GM21786 (cell line): ENCODE data around the gene MFF.

ENCODE experiments used
- ATAC-seq: cut with Tn5 transposase; IDR thresholded peaks from one replicate; pipeline ENCODE4 v1.9.1; 2021; ENCODE audit not compliant: unreplicated experiment

The MFF gene

DNA sequence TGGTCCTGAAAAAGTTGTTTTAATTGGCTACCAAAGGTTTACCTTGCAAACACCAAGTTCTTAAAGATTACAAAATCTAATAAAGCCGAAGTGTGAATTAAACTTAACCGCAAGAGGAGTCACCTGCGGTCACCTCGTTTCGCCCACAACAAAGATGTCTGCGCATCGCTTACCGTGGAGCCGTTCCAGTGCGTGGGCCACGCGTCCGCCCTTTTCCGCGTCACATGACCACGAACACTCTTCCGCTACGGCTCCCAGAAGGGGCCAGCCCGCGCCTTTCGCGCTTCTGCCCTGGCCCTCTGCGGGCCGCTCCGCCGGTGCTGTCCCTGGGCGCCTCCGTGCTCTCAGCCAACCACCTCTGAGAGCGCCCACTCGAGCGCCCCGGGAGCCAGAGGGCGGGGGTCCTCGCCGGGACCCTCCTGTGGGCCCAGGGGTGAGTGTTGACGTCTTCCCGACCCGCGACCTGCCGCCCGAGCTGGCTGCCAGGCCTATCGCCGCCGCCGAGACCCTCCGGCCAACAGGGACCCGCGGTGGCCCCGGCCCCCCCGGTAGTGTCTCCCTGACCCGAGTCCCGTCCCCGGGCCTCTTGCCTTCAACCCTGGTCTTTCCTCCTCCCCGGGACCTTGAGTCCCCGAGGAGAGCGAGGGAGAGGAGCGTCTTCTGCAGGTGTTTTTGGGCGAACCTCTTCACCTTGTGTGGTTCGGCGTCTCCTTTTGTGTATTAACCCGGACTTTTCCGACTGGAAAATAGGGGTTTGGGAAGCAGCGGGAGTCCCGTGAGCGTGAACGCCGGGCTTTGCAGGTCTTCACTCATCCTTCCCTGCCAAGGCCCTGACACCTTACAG, at the start of gene MFF:
Gene MFF, plus strand, starts transcription at position 257 of the 844 bp plus-strand sequence. CDS start 5,415 bp downstream, outside the sequence.
- ATAC-seq, result peak; percentile 97

- ATAC-seq, result no peak
Measured at GRCh38 chr2:227280895-227281294, 44.2 kb upstream of the MFF start.

GRCh38 chr2:227285741-227286236, 39.3 kb upstream of the MFF start:
- no peak for ATAC-seq

- ATAC-seq, result no peak
Measured at GRCh38 chr2:227287771-227288170, 37.3 kb upstream of the MFF start.

- no peak for ATAC-seq
Measured at GRCh38 chr2:227292314-227292713, 32.7 kb upstream of the MFF start.

GRCh38 chr2:227293531-227293930, 31.5 kb upstream of the MFF start:
- ATAC-seq, result no peak

- no peak for ATAC-seq
Measured at GRCh38 chr2:227295806-227296205, 29.2 kb upstream of the MFF start.

DNA sequence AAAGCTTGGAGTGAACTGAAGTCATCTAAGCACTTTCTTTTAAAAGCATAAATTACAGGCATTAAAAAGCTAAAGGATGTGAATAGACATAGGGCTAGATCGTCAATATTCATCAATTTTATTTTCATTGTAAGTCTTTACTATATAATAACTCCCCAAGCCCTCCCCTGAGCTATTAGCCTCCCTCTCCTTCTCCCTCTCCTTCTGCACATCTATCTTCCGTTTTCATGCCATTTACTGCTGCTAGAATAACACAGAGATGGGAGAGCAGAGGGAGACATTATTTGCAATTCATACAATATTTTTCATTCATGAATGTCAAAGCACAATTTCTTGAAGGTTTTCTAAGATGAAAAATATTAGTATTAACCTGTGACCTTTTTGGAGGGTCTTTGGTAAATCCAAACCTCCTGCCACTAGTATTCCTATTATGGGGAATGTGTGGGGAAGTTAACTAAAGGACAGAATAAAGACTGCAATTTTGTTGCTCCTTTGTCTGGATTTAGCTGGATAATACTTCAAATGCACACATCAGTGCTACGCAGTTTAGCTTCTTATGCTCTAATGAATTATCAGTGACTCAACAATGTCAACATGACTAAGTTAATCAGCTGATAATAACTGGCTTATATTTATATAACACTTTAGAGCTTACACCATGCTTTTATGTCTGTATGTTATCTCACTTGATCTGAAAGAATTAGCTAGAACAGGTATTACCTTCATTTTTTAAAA, 28.2 kb upstream of the MFF start:
- ATAC-seq, result no peak

DNA sequence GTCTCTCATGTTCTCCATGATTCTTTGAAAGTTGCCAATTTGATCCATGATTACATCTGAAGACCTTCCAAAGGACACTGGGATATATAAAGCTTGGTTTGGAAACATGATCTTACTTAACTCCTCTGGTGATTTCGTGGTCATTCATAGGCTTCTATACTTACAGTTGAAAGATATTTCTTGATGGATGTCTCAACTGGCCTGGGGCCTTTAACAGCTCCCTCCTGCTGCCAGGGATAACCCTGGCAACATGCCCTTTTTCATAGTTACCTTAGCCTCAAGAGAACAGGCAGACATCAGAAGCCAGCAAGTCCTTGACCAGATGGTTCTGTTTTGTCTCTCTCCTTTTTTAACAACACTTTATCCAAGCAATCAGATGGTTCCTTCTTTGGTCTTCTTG, 23.5 kb upstream of the MFF start:
- ATAC-seq, result no peak

GRCh38 chr2:227308784-227309183, 16.3 kb upstream of the MFF start:
- peak; percentile 77 for ATAC-seq

DNA sequence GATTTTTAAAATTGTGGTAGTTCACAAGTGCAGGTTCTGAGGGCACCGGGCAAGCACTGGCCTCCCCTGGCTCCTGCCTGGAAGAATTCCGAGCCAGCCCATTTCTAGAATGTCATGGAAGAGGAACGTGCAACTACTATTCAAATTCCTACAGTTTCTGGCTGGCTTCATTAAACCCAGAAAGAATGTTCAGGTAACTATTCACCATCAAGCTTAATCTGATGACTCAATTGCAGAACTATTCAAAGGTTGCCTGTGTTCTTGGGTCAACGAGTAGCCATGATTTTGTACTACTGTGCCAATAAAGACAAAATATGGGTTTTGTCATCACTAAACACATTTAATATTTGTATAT, 14.3 kb upstream of the MFF start:
- ATAC-seq, result no peak

DNA sequence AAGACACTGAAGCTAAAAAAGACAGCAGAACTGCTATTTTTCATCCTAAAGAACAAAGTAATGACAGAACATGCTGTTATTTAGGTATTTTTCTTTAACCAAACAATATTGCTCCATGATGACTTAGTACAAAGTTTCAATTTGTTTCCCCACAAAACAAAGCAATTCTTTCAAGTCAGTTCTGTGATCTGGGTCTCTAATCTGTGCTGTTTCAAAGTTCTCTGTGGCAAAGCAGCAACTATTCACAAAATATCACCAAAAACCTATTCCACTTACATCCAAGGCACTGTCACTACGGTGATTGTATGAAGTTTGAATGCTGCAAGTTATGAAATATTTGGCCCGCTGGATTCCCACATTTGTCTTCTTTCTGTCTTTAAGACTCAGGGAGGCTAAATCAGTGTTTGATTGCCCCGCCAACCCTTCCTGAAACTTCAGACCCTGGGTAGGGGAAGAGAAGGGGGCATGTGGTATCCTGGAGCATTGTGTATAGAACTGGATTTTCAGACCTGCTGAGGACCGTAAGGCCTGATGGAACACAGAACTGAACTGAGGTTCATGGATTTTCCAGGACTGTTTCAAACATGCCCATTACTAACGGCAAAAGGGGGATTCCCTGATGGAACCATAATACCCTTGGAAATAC, 13.1 kb upstream of the MFF start:
- no peak for ATAC-seq

- no peak for ATAC-seq
Measured at GRCh38 chr2:227312579-227312978, 12.5 kb upstream of the MFF start.

- no peak for ATAC-seq
Measured at GRCh38 chr2:227313310-227313709, 11.7 kb upstream of the MFF start.

DNA sequence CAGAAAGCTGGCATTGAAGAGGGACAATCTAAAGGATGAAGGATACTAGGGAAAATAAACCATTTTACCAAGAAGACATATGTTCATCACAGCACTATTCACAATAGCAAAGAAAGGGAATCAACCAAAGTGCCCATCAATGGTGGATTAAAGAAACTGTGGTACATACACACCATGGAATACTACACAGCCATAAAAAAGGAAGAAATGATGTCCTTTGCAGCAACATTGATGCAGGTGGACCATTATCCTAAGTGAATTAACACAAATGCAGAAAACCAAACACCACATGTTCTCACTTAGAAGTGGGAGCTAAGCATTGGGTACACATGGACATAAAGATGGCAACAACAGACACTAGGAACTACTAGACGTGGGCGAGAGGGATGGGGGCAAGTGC, 7.2 kb upstream of the MFF start:
- no peak for ATAC-seq

- no peak for ATAC-seq
Measured at GRCh38 chr2:227320305-227321094, 4.6 kb upstream of the MFF start.

DNA sequence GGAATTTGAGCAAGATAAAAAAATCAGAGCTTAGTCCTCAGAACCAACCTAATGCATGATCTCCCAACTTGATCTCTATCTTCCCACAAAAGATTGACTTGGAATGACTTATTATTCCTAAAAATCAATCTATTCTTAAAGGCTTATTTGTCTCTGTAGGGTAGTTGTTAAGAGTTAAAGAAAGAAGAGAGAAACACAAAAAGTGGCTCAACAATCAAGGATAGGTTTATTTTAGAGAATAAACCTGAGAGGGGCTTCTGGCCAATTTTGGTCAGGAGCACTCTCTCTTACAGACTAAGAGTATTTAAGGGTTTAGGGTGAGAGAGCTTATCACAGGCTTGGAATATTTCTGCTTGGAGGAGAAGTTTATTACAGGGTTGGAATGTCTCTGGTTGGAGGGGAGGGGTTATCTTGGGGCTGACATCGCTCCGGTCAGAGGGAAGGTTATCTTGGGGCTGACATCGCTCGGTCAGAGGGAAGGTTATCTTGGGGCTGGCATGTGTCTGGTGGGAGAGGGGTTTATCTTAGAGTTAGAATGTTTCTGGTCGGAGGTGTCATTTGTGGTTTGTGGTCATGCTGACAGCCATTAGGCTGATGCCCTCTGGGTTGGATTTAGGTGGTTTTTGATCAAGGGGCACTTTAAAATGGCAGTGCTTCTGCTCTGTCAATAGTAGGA, 2.4 kb upstream of the MFF start:
- no peak for ATAC-seq

DNA sequence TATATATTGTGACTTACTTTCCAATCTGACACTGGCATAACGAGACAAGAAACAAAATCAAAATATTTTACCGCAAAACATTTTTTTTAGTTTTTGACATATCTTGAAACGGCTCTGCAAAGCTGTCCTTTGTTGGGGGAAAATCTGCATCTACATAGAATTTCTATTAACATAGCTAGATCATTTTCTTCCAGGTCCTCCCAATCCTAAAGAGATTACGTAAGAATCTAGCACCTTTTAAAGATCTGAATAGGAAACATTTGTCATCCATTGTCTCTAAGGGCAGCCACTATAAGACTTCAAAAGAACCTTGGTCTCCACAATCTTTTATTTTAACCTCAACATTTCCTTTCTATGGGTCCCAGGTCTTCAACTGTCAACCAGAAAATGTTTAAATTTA, 1.2 kb upstream of the MFF start:
- no peak for ATAC-seq

- no peak for ATAC-seq
Measured at GRCh38 chr2:227324642-227324994, 433 bp upstream of the MFF start.

DNA sequence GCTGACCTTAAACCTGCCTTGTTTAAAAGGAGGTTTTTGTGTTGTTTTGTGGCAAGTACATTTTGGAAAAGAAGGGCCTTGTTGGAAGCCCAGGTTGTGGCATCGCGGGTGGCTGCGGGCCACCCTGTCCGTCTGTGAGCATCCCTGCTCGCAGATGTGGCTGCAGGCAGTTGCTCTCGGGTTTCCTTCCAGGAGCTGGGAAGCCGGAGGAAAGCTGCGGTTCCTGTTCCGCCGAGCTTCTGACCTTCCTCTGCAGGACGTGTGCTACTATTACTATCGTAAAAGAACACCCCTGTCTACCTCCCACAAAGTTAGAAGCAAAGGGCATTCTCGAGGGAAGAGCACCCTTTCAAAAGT, 766 bp downstream of the MFF start:
- ATAC-seq, result peak; percentile 3

DNA sequence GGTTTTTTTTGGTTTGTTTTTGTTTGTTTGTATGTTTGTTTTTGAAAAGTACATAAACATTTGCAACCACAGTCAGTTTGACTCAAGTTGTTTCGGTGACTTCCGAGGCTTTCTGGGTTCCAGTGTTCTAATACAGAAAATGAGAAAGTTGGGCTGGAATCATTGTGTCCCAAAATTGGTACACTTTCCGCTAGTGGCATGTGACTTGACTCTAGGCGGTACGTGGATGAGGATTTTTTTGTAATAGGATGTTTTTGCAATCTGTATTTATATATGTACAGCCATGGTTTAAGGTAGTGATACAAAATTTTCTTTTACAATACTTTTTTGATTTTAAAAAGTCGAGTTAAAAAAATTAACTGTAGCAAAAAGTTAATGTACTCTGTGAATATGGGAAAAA, 1.7 kb downstream of the MFF start:
- no peak for ATAC-seq
